Activated CD4-positive, alpha-beta T cell treated with anti-CD3 and anti-CD28 coated beads, Interleukin-2, amount 50 U/mL, for 48 hours (primary cell): ENCODE results near the gene BCKDK.
"Not testable (repeated sequence)": the region's sequence is repeated elsewhere in the genome, so short reads cannot be mapped to it uniquely, and the experiment has no call there.

Source experiments
- DNase-seq, 2 experiments: peaks; one replicate each; pipeline ENCODE4 v3.0.0-alpha.2; 2020

The BCKDK gene

DNA sequence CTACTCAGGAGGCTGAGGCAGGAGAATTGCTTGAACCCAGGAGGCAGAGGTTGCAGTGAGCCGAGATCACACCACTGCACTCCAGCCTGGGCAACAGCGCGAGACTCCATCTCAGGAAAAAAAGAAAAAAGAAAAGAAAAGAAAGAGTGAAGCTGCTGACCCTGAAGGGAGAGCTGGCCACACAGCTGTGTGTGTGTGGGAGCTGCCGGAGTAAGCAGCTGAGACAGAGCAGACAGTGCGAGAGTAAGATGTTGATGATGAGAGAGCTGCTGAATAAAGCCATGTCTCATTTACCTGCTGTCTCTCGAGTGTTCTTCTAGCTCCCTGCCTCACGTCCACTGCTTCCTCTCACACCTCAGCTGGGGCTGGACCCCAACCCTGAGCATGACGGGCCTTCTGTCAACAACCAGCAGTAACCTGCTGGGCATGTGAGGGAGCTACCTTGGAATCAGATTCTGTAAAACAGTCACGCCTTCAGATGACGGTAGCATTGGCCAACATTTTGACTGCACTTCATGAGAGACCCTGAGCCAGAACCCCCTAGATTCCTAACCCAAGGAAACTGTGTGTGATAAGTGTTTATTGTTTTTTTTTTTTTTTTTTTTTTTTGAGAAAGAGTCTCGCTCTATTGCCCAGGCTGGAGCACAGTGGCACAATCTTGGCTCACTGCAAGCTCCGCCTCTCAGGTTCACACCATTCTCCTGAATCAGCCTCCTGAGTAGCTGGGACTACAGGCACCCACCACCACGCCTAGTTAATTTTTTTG, 7.1 kb upstream of the BCKDK start:
- DNase-seq = not testable (repeated sequence)

DNA sequence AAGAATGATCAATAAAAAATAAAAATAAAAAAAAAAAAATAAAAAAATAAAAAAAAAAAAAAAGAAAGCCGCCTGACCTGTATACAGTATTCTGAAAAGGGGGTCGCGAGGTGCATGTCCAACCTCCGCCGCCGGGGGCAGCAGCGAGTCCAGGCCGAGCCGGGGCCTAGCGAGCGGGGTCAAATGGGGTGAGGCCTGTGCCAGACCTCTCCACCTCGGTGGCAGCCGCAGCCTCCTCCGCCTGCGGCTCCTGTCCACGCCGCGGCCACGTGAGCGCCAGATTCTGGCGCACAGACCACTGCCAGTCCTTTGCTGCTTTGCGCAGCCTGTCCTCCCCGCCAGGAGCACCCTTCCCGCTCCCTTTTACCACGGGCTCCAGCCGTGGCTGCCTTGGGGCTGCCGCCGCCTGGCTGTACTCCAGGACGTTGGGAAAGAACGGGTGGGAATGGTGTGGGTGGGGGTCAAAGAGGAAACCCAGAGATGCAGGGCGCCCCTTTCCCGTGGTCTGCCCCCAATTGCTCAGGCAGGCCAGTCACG, 2.4 kb upstream of the BCKDK start:
- DNase-seq = peak; percentile 90 to 91

- DNase-seq = no peak
Observed at GRCh38 chr16:31106509-31107464, 1.4 kb upstream of the BCKDK start.

GRCh38 chr16:31107465-31107867, 720 bp upstream of the BCKDK start:
- peak; percentile 56 to 70 for DNase-seq

GRCh38 chr16:31108794-31109558, 790 bp downstream of the BCKDK start:
- DNase-seq = no peak

DNA sequence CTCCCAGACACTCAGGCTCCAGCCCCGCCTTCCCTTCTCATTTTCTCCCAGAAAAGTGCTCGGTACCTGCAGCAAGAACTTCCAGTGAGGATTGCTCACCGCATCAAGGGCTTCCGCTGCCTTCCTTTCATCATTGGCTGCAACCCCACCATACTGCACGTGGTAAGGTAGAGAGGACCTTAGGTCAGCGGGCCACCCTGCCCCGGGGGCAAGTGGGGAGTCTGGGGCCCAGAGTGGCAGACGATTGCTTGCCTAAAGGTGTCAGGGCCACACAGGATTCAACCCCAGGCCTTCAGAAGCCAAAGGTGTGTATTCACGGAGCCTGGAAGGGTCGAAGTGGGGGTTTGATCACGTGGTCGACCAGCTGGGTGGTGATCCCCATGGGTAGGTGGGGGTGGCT, 1.4 kb downstream of the BCKDK start:
- no peak for DNase-seq

GRCh38 chr16:31110106-31111034, 2.2 kb downstream of the BCKDK start:
- no peak for DNase-seq

- no peak for DNase-seq
Observed at GRCh38 chr16:31111881-31112466, 3.8 kb downstream of the BCKDK start.

DNA sequence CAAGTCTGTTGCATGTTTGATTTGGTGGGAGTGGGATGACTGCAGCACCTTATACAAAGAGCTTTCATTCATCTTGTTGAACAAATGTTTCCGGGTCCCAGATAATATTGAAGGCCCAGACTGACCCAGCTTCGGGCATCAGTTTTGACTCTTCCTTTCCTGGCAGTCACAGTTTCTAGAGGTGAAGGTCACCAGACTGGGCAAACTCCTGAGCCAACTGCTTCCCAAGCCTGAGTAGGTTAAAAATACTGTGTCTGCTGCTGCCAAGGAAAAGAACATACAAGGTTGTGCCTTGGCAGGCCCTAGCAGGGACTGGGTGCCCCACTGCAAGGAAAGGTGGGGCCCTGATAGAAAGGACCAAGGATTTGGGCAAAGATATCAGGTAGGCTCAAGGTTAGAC, 4.5 kb downstream of the BCKDK start:
- no peak for DNase-seq

DNA sequence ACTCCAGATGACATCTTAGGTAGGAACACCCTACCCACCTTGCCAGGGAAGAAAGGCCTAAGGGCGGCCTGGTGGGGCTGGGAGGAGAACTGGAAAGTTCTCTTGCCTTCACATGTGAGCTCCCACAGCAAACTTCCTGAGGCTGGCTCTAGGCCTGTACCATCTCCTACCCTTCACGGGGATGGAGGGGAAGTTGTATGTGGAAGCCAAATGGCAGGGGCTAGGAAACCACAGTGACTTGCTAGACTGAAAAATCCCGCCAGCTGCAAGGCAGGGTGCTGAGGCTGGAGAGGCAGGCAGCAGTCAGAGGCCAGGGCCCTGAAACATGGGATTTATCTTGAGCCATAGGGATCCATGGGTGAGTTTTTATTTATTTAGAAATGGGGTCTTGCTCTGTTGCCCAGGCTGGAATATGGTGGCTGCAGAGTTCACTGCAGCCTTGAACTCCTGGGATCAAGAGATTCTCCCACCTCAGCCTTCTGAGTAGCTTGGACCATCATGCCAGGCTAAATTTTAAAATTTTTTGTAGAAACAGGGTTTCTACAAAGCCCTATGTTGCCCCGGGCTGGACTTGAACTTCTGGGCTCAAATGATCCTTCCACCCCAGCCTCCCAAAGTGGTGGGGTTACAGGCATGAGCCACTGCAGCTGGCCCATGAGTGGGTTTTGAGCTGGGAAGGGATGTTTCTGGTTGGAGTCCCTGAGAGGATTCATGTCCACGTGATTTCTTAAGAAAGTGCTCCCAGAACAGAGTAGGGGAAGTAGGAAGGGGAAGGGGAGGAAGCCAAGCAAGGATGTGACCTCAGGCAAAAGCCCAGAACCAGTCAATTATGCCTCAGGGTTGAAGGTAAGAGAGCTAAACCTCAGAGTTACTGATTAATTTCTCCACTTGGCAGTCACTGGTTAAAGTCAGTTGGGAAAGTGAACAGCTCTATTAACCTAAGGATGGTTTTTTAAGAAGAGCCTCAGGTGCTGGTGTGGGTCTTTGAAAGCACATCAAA, 5.2 kb downstream of the BCKDK start:
- no peak for DNase-seq

DNA sequence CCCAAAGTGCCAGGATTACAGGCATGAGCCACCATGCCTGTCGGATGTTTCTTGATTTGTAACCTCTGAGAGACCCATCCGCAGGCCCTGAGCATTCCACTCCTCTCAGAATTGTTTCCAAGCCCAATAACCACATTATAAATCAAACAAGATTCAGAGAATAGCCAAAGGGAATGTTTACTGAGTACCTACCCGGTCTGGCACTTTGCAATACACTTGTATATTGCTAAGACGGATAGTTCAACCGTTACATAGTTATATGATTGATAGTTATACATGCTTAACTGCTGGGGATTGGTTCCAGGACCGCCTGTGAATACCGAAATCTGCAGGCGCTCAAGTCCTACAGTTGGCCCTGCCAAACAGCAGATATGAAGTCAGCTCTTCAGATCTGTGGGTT, 6.3 kb downstream of the BCKDK start:
- DNase-seq = no peak

DNA sequence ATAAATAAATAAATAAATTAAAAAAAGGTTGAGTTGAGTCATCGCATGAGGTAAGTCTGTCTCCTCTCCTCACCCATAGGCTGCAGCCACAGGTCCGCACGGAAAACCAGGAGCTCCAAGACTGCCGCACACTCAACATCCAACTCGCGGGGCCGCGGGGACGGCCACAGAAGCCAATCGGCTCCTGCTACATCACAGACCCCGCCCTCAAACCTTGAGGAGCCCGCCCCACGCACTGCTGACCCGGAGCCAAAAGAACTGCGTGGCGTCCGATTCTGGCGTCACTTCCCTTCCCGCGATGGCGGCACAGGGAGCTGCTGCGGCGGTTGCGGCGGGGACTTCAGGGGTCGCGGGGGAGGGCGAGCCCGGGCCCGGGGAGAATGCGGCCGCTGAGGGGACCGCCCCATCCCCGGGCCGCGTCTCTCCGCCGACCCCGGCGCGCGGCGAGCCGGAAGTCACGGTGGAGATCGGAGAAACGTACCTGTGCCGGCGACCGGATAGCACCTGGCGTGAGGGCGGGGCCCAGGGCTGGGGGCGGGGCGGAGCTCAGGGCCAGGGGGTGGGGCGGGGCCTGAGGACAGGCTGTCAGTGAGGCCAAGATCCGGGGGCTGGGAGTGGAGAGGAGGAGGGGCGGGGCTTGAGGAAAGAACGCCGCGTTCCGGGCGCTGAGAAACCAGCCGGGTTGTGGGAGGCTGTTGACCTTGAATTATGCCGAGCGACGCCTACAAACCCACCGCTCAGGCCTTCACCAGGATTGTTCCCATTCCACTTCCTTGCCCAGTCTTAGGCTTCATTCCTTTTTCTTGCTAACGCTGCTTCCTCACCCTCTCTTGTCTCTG, 9.4 kb downstream of the BCKDK start, which contains the start of gene KAT8:
Gene KAT8 (plus strand): TSS at position 281 of the 839 bp plus-strand sequence. CDS start 18 bp downstream, at position 299.
- peak; percentile 98 to 99 for DNase-seq

GRCh38 chr16:31118223-31119155, 10.3 kb downstream of the BCKDK start:
- DNase-seq = no peak

DNA sequence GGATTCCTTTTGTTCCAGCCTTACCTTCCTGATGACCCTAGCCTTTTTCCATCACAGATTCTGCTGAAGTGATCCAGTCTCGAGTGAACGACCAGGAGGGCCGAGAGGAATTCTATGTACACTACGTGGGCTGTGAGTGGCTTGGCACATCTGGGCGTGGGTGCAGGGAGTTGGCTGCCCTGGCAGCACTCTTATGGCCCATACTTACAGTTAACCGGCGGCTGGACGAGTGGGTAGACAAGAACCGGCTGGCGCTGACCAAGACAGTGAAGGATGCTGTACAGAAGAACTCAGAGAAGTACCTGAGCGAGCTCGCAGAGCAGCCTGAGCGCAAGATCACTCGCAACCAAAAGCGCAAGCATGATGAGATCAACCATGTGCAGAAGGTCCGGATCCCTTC, 11.9 kb downstream of the BCKDK start:
- no peak for DNase-seq

DNA sequence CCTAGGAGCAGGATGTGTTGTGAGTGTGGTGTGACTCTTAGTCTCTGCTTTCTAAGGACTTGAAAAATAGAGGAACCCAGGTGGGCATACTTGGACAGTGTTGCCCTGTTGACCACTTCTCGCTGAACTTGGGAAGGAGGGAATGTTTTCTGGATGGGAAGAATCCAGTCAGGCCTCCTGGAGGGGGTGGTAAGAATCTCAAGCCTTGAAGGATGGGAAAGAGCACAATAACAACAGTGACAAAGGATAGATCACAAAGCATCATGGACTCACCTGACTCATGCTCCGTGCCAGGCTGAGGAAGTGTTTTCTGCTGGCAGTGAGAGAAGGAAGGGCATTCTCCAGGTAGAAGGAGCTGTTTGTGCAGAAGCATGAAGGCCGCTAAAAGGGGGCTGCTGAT, 17.7 kb downstream of the BCKDK start:
- no peak for DNase-seq

GRCh38 chr16:31127182-31127581, 19.0 kb downstream of the BCKDK start:
- no peak for DNase-seq

DNA sequence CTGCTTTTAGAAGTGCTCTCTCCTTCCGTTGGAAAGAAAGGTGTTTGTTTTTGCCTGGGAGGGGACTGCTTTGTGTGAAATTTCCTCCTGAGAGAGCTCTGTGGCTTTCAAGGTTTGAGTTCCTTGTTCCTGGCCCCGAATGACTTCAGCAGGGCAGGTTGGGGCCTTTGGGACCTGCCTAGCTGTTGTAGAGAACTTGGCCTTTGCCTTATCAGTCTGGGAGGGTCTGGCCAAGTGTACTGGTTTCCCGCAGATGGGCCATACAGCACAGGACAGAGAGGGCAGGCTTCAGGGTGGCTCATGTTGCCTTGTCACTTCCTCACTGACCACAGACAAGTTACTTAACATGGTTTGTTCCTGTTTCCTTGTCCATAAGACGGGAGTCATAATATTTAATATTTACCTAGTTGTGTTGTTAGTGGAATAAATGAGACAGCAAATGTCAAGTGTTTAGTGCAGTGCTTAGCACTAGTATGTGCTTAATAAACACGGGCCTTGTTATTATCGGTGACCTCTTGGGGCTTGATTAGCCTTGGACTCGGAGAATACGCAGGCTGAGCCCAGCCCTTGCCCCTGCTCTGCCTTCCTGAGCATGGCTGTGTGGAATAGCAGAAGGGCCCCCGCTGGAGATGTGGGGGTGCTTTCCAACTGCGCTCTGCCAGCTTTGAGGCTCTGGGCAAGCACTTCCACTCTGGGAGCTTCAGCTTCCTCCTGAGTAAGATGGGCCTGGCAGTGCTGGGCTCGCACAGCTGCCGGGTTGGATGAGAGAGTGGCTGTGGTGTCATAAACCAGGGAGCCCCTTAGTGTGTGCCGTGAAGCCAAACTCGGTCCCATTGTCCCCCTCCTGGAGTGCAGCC, 20.8 kb downstream of the BCKDK start:
- DNase-seq = no peak
